Progenitor cell of endocrine pancreas (in vitro differentiated cells): ENCODE measurements around the gene ZNF836. TPM values are rescaled to one million over a fixed set of nuclear protein-coding genes. Genes with fewer than 3 reads are reported as not detected.
"Not testable (repeated sequence)": the region's sequence is repeated elsewhere in the genome, so short reads cannot be mapped to it uniquely, and the experiment has no call there.

ENCODE experiments used
- DNase-seq: peaks from one replicate; pipeline ENCODE4 v3.0.0; 2021; ENCODE audit warnings: low spot score; ENCODE audit not compliant: unreplicated experiment
- H3K27ac Mint-ChIP-seq: 2 replicates; pipeline ENCODE4 v1.8.0; 2021; ENCODE audit warnings: mild to moderate bottlenecking, moderate library complexity, mixed read lengths
- H3K27me3 Mint-ChIP-seq: 2 replicates; pipeline ENCODE4 v1.8.0; 2021; ENCODE audit warnings: mixed read lengths
- H3K36me3 Mint-ChIP-seq: 2 replicates; pipeline ENCODE4 v1.8.0; 2022; ENCODE audit warnings: mixed read lengths; ENCODE audit not compliant: insufficient read depth
- H3K4me1 Mint-ChIP-seq: 2 replicates; pipeline ENCODE4 v1.8.0; 2021; ENCODE audit warnings: low read depth, mixed read lengths
- H3K4me3 Mint-ChIP-seq: 2 replicates; pipeline ENCODE4 v1.8.0; 2021; ENCODE audit warnings: low read depth, mild to moderate bottlenecking, moderate library complexity, mixed read lengths
- H3K9me3 Mint-ChIP-seq: 2 replicates; pipeline ENCODE4 v1.8.0; 2021; ENCODE audit warnings: low read depth, mixed read lengths
- total RNA-seq: library from RNA; stranded (reverse); gene quantifications from 2 replicates; pipeline ENCODE4 v1.2.1, GENCODE V29; 2021
- TF ChIP-seq, protein P1 (sequence below): fragments of 200-600 bp; sonication (generic); IDR thresholded peaks from one replicate; pipeline ENCODE4 v1.5.0; 2021; ENCODE audit warnings: antibody characterized with exemption, mild to moderate bottlenecking; ENCODE audit not compliant: unreplicated experiment

The ZNF836 gene
- total RNA-seq, 1 donor from 2014 or later, result 32.6 TPM

DNA sequence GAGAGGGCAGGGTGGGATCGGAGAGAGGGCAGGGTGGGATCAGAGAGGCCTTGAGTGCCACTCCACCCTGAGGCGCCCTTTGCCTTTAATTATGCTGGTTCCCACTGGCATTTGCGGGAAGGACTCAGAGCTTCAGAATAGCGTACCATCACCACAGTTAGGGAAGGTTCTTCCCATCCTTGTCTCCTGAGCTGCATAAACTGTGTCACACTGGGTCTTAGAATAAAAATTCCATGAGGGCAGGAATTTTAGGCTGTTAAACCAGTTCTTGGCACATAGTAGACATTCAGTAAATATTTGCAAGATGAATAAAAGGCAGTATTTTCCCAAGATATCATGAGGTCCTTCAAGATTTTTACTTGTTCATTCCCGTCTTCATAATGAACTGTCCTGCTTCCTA lies 42.8 kb upstream of the ZNF836 start:
- Mint-ChIP-seq H3K9me3 (no peaks in the 10 kb centered on the region), H3K27me3 (no peaks in the 10 kb centered on the region), H3K4me3 (no peak overlapping the region), H3K27ac (no peak overlapping the region), H3K4me1 (no peaks in the 10 kb centered on the region), H3K36me3 (peaks cover 31% of the 10 kb centered on the region)
- DNase-seq, result no peak
- TF ChIP-seq, protein P1, sequence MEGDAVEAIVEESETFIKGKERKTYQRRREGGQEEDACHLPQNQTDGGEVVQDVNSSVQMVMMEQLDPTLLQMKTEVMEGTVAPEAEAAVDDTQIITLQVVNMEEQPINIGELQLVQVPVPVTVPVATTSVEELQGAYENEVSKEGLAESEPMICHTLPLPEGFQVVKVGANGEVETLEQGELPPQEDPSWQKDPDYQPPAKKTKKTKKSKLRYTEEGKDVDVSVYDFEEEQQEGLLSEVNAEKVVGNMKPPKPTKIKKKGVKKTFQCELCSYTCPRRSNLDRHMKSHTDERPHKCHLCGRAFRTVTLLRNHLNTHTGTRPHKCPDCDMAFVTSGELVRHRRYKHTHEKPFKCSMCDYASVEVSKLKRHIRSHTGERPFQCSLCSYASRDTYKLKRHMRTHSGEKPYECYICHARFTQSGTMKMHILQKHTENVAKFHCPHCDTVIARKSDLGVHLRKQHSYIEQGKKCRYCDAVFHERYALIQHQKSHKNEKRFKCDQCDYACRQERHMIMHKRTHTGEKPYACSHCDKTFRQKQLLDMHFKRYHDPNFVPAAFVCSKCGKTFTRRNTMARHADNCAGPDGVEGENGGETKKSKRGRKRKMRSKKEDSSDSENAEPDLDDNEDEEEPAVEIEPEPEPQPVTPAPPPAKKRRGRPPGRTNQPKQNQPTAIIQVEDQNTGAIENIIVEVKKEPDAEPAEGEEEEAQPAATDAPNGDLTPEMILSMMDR, result no peak

- H3K27me3 Mint-ChIP-seq, result no peaks in the 10 kb centered on the region
- H3K4me1 Mint-ChIP-seq, result no peaks in the 10 kb centered on the region
- H3K27ac Mint-ChIP-seq, result peak overlapping the region; percentile 77
- H3K9me3 Mint-ChIP-seq, result no peaks in the 10 kb centered on the region
- peaks cover 30% of the 10 kb centered on the region for H3K36me3 Mint-ChIP-seq
- DNase-seq, result no peak
- TF ChIP-seq, protein P1, result no peak
- H3K4me3 Mint-ChIP-seq, result no peak overlapping the region
These were observed 41.3 kb upstream of the ZNF836 start for GRCh38 chr19:52212572-52213255.

DNA sequence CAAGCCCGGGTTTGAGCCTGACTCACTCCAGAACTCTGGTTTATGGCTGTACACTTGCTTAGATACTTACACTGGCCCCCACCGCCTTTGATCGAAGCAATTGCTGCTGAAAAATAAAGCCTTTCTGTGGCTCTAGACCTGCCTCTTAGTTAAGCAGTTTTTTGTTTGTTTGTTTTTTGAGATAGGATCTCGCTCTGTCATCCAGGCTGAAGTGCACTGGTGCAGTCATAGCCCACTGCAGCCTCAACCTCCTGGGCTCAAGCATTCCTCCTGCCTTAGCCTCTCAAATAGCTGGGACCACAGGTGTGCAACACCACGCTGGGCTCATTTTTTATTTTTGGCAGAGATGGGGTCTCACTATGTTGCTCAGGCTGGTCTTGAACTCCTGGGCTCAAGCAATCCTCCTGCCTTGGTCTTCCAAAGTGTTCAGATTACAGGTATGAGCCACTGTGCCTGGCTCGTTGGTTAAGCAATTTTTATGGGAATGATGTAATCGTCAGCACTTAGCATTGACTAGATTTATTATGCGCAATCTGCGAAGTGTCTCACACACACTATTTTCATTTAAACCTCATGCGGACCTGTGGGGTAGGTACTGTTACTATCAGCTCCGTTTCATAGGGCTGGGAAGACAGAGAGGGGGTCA lies 40.6 kb upstream of the ZNF836 start:
- TF ChIP-seq, protein P1, result no peak
- Mint-ChIP-seq H3K4me1 (no peaks in the 10 kb centered on the region), H3K27me3 (no peaks in the 10 kb centered on the region), H3K27ac (peak overlapping the region; percentile 77), H3K36me3 (peaks cover 27% of the 10 kb centered on the region), H3K4me3 (no peak overlapping the region), H3K9me3 (no peaks in the 10 kb centered on the region)
- no peak for DNase-seq

- no peak overlapping the region for H3K4me3 Mint-ChIP-seq
- H3K4me1 Mint-ChIP-seq, result no peaks in the 10 kb centered on the region
- TF ChIP-seq, protein P1, result no peak
- H3K9me3 Mint-ChIP-seq, result no peaks in the 10 kb centered on the region
- H3K36me3 Mint-ChIP-seq, result peaks cover 23% of the 10 kb centered on the region
- no peak for DNase-seq
- no peak overlapping the region for H3K27ac Mint-ChIP-seq
- H3K27me3 Mint-ChIP-seq, result no peaks in the 10 kb centered on the region
These were observed 39.8 kb upstream of the ZNF836 start for GRCh38 chr19:52211203-52211602.

DNA sequence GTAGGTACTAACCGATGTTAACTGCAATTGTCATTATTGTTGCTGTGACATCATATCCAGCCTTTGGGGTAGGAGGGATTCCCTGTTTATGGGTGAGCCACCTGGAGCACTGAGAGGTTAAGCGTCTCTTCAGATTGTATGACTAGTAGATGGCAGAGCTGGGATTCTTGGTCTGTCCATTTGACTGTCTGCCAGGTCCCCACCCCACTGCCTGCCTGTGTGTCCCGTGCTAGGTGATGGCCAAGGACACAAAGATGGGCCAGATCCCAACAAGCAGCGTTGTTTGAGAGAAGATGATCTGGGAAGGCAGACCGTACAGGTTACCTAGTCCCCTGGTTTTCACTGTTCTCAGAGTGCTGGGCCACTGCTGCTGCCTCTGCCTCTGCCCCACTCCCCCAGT lies 35.1 kb upstream of the ZNF836 start:
- no peaks in the 10 kb centered on the region for H3K4me1 Mint-ChIP-seq
- H3K27ac Mint-ChIP-seq, result no peak overlapping the region
- no peaks in the 10 kb centered on the region for H3K27me3 Mint-ChIP-seq
- H3K4me3 Mint-ChIP-seq, result no peak overlapping the region
- DNase-seq, result no peak
- no peaks in the 10 kb centered on the region for H3K9me3 Mint-ChIP-seq
- peaks cover 24% of the 10 kb centered on the region for H3K36me3 Mint-ChIP-seq
- TF ChIP-seq, protein P1, result no peak

GRCh38 chr19:52200755-52201391 lies 29.5 kb upstream of the ZNF836 start:
- not testable (repeated sequence) for H3K4me1 Mint-ChIP-seq, H3K4me3 Mint-ChIP-seq, DNase-seq, H3K9me3 Mint-ChIP-seq, H3K27me3 Mint-ChIP-seq
- Mint-ChIP-seq H3K27ac (peak overlapping the region; percentile 47), H3K36me3 (peaks cover 16% of the 10 kb centered on the region)
